K562 (cell line): ENCODE results near the gene TMEM185B. TPM values are rescaled to one million over a fixed set of nuclear protein-coding genes. Genes with fewer than 3 reads are reported as not detected.

Source experiments
- ATAC-seq: fragments of 200-7000 bp; cut with Tn5 transposase; 3 replicates; pipeline ENCODE4 v1.9.1; 2020; ENCODE audit warnings: moderate library complexity
- BruUV-seq: library from RNA; stranded (reverse); fragments of 400-500 nt; replicated peaks from 2 replicates; lab custom pipeline; 2021; lab: Mats Ljungman, UMichigan
- CTCF ChIA-PET: fragments of 300-600 bp; formaldehyde crosslinking; extraction: SDS; loops from one replicate; lab custom pipeline; 2021; ENCODE audit warnings: low intra/inter-chr PET ratio; lab: Yijun Ruan, JAX
- POLR2A ChIA-PET: fragments of 300-600, 350-650 bp; sonication (Branson Sonifier 250); formaldehyde crosslinking; extraction: SDS; loops from one replicate; lab custom pipeline; 2021; ENCODE audit warnings: antibody characterized with exemption, inconsistent platforms; lab: Yijun Ruan, JAX
- DNase-seq, 4 experiments: peaks; one replicate each; pipeline versions ENCODE4 v3.0.0 to v3.0.0-alpha.2; 2011 to 2018; ENCODE audit warnings: low spot score in 3 of 4, mixed read lengths in 3 of 4; ENCODE audit errors: extremely low read depth in 1 of 4
- FAIRE-seq: peaks from 2 replicates; lab custom pipeline; 2011; peaks lifted over from hg19 to GRCh38; lab: Jason Lieb, UNC
- H2AFZ ChIP-seq: 2 replicates; pipeline ENCODE4 v1.6.0; 2011; ENCODE audit warnings: low read depth, low read length, control low read depth, inconsistent platforms
- H3K27ac ChIP-seq: fragments of 200-600 bp; 3 replicates; pipeline ENCODE4 v1.8.0; 2011; ENCODE audit warnings: low read depth, mild to moderate bottlenecking, control low read depth, inconsistent platforms, low read length, moderate library complexity, mixed read lengths; ENCODE audit errors: extremely low read depth
- H3K27me3 ChIP-seq, 2 experiments: fragments of 300-600 bp in 1 of 2; 2 replicates in 1 of 2; 3 replicates in 1 of 2; pipeline versions ENCODE4 v1.6.0 to v1.8.0; 2011; ENCODE audit warnings: inconsistent platforms in 2 of 2, low read length in 2 of 2, mild to moderate bottlenecking in 1 of 2, mixed read lengths in 1 of 2, moderate library complexity in 1 of 2; ENCODE audit not compliant: control insufficient read depth in 2 of 2, insufficient read depth in 2 of 2
- H3K36me3 ChIP-seq: fragments of 300-600 bp; 3 replicates; pipeline ENCODE4 v1.8.0; 2011; ENCODE audit warnings: mild to moderate bottlenecking, low read length, inconsistent platforms; ENCODE audit not compliant: control insufficient read depth, insufficient read depth
- H3K4me1 ChIP-seq, 2 experiments: fragments of 200-600 bp in 1 of 2; replicated peaks in 1 of 2; 2 replicates in 1 of 2; 3 replicates in 1 of 2; pipeline versions ENCODE4 v1.5.1 to v1.8.0; 2011; ENCODE audit warnings: inconsistent platforms in 2 of 2, low read length in 2 of 2, mild to moderate bottlenecking in 1 of 2, mixed read lengths in 1 of 2, moderate library complexity in 1 of 2; ENCODE audit not compliant: control insufficient read depth in 2 of 2, insufficient read depth in 2 of 2
- H3K4me2 ChIP-seq: 2 replicates; pipeline ENCODE4 v1.6.1; 2011; ENCODE audit warnings: low read length, control low read depth, inconsistent platforms, mixed read lengths; ENCODE audit not compliant: insufficient read depth
- H3K4me3 ChIP-seq: fragments of 200-600 bp; sonication (generic), shearing (Covaris generic); 2 replicates; pipeline ENCODE4 v1.5.1; 2016; ENCODE audit warnings: control low read depth, inconsistent platforms
- H3K79me2 ChIP-seq: fragments of 200-600 bp; 3 replicates; pipeline ENCODE4 v1.8.0; 2011; ENCODE audit warnings: low read length, inconsistent platforms; ENCODE audit not compliant: control insufficient read depth, insufficient read depth
- H3K9ac ChIP-seq, 2 experiments: 2 replicates each; pipeline versions ENCODE4 v1.6.0 to v1.6.1; 2011; ENCODE audit warnings: low read depth in 2 of 2, low read length in 2 of 2, control low read depth in 1 of 2, inconsistent platforms in 1 of 2, mild to moderate bottlenecking in 1 of 2, mixed read lengths in 1 of 2; ENCODE audit not compliant: insufficient read depth in 1 of 2
- H3K9me1 ChIP-seq: one replicate; pipeline ENCODE4 v1.6.0; 2011; ENCODE audit warnings: inconsistent platforms, mild to moderate bottlenecking, low read length, moderate library complexity; ENCODE audit not compliant: control insufficient read depth, insufficient read depth
- H3K9me3 ChIP-seq: replicated peaks from 2 replicates; pipeline ENCODE4 v1.5.1; 2011; ENCODE audit warnings: low read depth, low read length, inconsistent platforms; ENCODE audit not compliant: control insufficient read depth, insufficient read depth
- H4K20me1 ChIP-seq: replicated peaks from 2 replicates; pipeline ENCODE4 v1.6.1; 2011; ENCODE audit warnings: low read length, inconsistent platforms, mixed read lengths; ENCODE audit not compliant: control insufficient read depth, insufficient read depth
- GATAD2B ChIP-seq: fragments of 450-650 bp; IDR thresholded peaks from 2 replicates; pipeline ENCODE4 v1.6.1; 2017; ENCODE audit warnings: mild to moderate bottlenecking, borderline replicate concordance
- KAT8 ChIP-seq: fragments of 450-650 bp; IDR thresholded peaks from 2 replicates; pipeline ENCODE4 v1.6.1; 2016; ENCODE audit warnings: low read depth, mild to moderate bottlenecking
- MXI1 ChIP-seq: IDR thresholded peaks from 2 replicates; pipeline ENCODE4 v1.6.1; 2011; ENCODE audit warnings: low read depth, mild to moderate bottlenecking, improper control_type of control experiment, low read length
- RBM22 ChIP-seq: fragments of 200-400 bp; formaldehyde crosslinking; IDR thresholded peaks from 2 replicates; pipeline ENCODE4 v1.6.1; 2018; ENCODE audit warnings: low read length, low read depth; ENCODE audit not compliant: poor library complexity, severe bottlenecking
- SRSF7 ChIP-seq: fragments of 200-400 bp; formaldehyde crosslinking; optimal IDR thresholded peaks from 2 replicates; pipeline ENCODE3; 2017; ENCODE audit warnings: mild to moderate bottlenecking, low read depth, low read length
- ZNF217 ChIP-seq: sonication (generic); formaldehyde crosslinking; IDR thresholded peaks from 2 replicates; pipeline ENCODE4 v1.8.0; 2022; ENCODE audit warnings: mild to moderate bottlenecking, missing genetic modification reagents
- ZNF644 ChIP-seq: fragments of 200-800 bp; sonication (Bioruptor generic); IDR thresholded peaks from 2 replicates; pipeline ENCODE4 v1.6.1; 2016; ENCODE audit warnings: low read depth, missing genetic modification characterization, missing compliant biosample characterization
- WGBS: fragments of 100-300 bp; shearing (Covaris generic); methylation state at CpG from one replicate; pipeline ENCODE4 v1.1.6; 2016; ENCODE audit warnings: low coverage, mixed read lengths; ENCODE audit not compliant: insufficient coverage; ENCODE audit errors: missing lambda C conversion rate; 5-methylcytosine and 5-hydroxymethylcytosine counted together
- in situ Hi-C: fragments of 300-500 bp; cut with MboI; formaldehyde crosslinking; loops from 4 replicates; pipeline ENCODE4 v1.15.0; 2018; ENCODE audit warnings: inconsistent platforms, mixed read lengths
- intact Hi-C: fragments of 100-400 bp; cut with micrococcal nuclease; formaldehyde crosslinking; loops from 2 replicates; pipeline ENCODE4 v1.14.2; 2022
- polyA plus RNA-seq, 8 experiments: library from polyadenylated mRNA; depleted of rRNA in 4 of 8; stranded (reverse) in 5 of 8; unstranded in 3 of 8; fragments of >200 nt; fragmentation: Nextera tagmentation in 2 of 8; fragmentation: Illumina TruSeq in 1 of 8; extraction: Ambion mirVana in 2 of 8; extraction: Trizol in 1 of 8; gene quantifications; 2 replicates each; pipeline versions ENCODE4 v1.2.1 to v1.2.3, GENCODE V29; 2011 to 2014; ENCODE audit warnings: inconsistent platforms in 1 of 8, missing spikeins in 1 of 8
- total RNA-seq, 7 experiments: library from RNA; depleted of rRNA in 6 of 7; stranded (reverse); fragments of >200 nt in 6 of 7; fragmentation: Illumina TruSeq in 2 of 7; extraction: Trizol in 2 of 7; gene quantifications; 2 replicates each; pipeline versions ENCODE4 v1.2.1 to v1.2.3, GENCODE V29; 2011 to 2021; ENCODE audit warnings: low replicate concordance in 1 of 7

Gene TMEM185B
- total and polyA plus RNA-seq, 9 of the 15 experiments (the other 6 are each of a cell fraction or from before 2014, with no cell fraction given): 2.9 to 28.2 (median 11.5) TPM

DNA sequence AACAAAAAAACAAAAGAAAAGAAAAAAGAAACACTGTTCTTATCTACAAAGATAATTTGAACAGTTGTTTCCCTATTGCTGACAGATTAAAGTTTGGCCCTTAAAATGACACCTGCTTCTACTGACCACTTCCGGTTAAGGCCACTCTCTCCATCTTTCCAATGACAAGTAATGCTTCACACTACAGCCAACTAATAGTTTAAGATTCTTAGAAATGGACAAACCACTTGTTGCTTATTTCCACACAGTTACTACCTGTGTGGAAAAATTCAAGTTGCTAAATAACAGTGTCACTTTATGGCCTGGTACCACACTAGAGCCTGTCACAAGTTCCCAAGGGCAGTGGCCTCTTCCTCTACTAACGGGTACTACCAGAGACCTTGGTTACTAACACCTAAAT lies 2.4 kb downstream of the TMEM185B start:
- FAIRE-seq: peak; percentile 37
- 0 out of 2 replicates have a peak, but pooled peaks cover 2% of the 10 kb centered on the region for H3K9me3 ChIP-seq
- DNase-seq: no peak
- in situ Hi-C loops: no loop called here
- H3K9me1 ChIP-seq: no peaks in the 10 kb centered on the region
- no peak overlapping the region for H2AFZ ChIP-seq
- WGBS: 67% methylated on average over 2 of the region's 2 CpGs
- H3K9ac ChIP-seq: no peak overlapping the region
- peaks cover 28% of the 10 kb centered on the region for H3K79me2 ChIP-seq
- H3K27ac ChIP-seq: no peak overlapping the region
- no peaks in the 10 kb centered on the region for H3K27me3 ChIP-seq
- ATAC-seq: no peak
- intact Hi-C loops: no loop called here
- ChIA-PET CTCF (no interaction called here), POLR2A (no interaction called here)
- H3K4me3 ChIP-seq: no peak overlapping the region
- peaks cover 33% of the 10 kb centered on the region for H3K36me3 ChIP-seq
- no TSS peak for BruUV-seq
- H3K4me2 ChIP-seq: peak overlapping the region; percentile 24; the same call in 1 of the 2 replicates
- H4K20me1 ChIP-seq: 0 out of 2 replicates have a peak, but pooled peaks cover 3% of the 10 kb centered on the region
- H3K4me1 ChIP-seq: peaks cover 20 to 28% of the 10 kb centered on the region in 2 experiments
- TF ChIP-seq GATAD2B: no peak
- no peak for TF ChIP-seq MXI1
- TF ChIP-seq KAT8: no peak
- TF ChIP-seq RBM22: no peak
- TF ChIP-seq, all 486 proteins: peak for 0

- POLR2A ChIA-PET: interaction anchor here (1.2 to 1.8 kb wide), 3 partner anchors 10 to 43 kb away, joined by 3 to 6 read pairs (median 4); no protein-coding TSS in a partner anchor
- no TSS peak for BruUV-seq
- Histone ChIP-seq H3K9me1 (no peaks in the 10 kb centered on the region), H3K79me2 (peaks cover 28% of the 10 kb centered on the region), H3K4me2 (no peak overlapping the region), H3K36me3 (peaks cover 33% of the 10 kb centered on the region), H3K27ac (no peak overlapping the region), H4K20me1 (0 out of 2 replicates have a peak, but pooled peaks cover 3% of the 10 kb centered on the region), H3K4me3 (no peak overlapping the region), H3K27me3 (no peaks in the 10 kb centered on the region), H3K4me1 (peaks cover 20 to 28% of the 10 kb centered on the region in 2 experiments), H3K9ac (no peak overlapping the region), H3K9me3 (0 out of 2 replicates have a peak, but pooled peaks cover 2% of the 10 kb centered on the region), H2AFZ (no peak overlapping the region)
- WGBS: 97% methylated on average over 5 of the region's 5 CpGs
- ATAC-seq: no peak
- CTCF ChIA-PET: no interaction called here
- no peak for TF ChIP-seq ZNF217
- TF ChIP-seq SRSF7: no peak
- TF ChIP-seq ZNF644 (tag): no peak
- no peak for DNase-seq
- FAIRE-seq: no peak
- in situ Hi-C loops: no loop called here
- intact Hi-C loops: no loop called here
Measured at GRCh38 chr2:120219766-120220165, 3.4 kb downstream of the TMEM185B start.
